ENCODE measurements around the gene LDAH. TPM values are rescaled to one million over a fixed set of nuclear protein-coding genes. Genes with fewer than 3 reads are reported as not detected.

Gene LDAH
- total and polyA plus RNA-seq, 10 of the 15 experiments (the other 5 are each of a cell fraction or from before 2014, with no cell fraction given), result 17.9 to 44.7 (median 30.0) TPM

- WGBS (ENCODE audit: insufficient coverage, insufficient replicate concordance, low lambda C conversion rate, missing lambda C conversion rate), result 79% methylated on average over 9 of the region's 9 CpGs
- Histone ChIP-seq H3K4me2 (ENCODE audit: control insufficient read depth, insufficient read depth) (no peak overlapping the region), H2AFZ (ENCODE audit: control insufficient read depth, low read depth, low read length) (no peak overlapping the region), H3K27ac (ENCODE audit: control insufficient read depth, insufficient read depth) (no peak overlapping the region), H3K27me3 (replicated peaks in 1 of 2; ENCODE audit: control insufficient read depth in 2 of 2, insufficient read depth in 2 of 2, low read length in 1 of 2) (no peaks in the 10 kb centered on the region), H3K4me1 (ENCODE audit: control insufficient read depth, insufficient read depth, low read length) (peaks cover 17% of the 10 kb centered on the region), H3K4me3 (no peak overlapping the region), H3K9ac (ENCODE audit: control insufficient read depth, insufficient read depth, low read length) (no peak overlapping the region), H3K36me3 (ENCODE audit: control insufficient read depth in 2 of 2, insufficient read depth in 2 of 2, low read length in 1 of 2) (no peaks in the 10 kb centered on the region; a peak in 1 of 4 replicates), H3K79me2 (ENCODE audit: control insufficient read depth, insufficient read depth, low read length) (no peaks in the 10 kb centered on the region), H4K20me1 (ENCODE audit: control insufficient read depth, insufficient read depth) (no peaks in the 10 kb centered on the region), H3K9me3 (replicated peaks; ENCODE audit: control insufficient read depth, insufficient read depth, low read length) (no peaks in the 10 kb centered on the region)
- BruUV-seq (replicated peaks), result no TSS peak
- in situ Hi-C loops (cut with MboI), result no loop called here
- POLR2A ChIA-PET, result interaction anchor here (1.2 to 3.3 kb wide), 3 partner anchors 39 to 195 kb away, joined by 4 to 13 read pairs (median 6); no protein-coding TSS in a partner anchor
- CTCF ChIA-PET, result interaction anchor here (0.6 to 7.9 kb wide), 23 partner anchors 9 to 308 kb away, joined by 3 to 119 read pairs (median 3); partner anchors contain the start of genes HS1BP3 and RHOB
- intact Hi-C loops (cut with micrococcal nuclease; ENCODE audit: unreplicated experiment), result loop anchor here (1.0 kb wide), 2 partner anchors 38 to 191 kb away; no protein-coding TSS in a partner anchor
- TF ChIP-seq, protein P1, sequence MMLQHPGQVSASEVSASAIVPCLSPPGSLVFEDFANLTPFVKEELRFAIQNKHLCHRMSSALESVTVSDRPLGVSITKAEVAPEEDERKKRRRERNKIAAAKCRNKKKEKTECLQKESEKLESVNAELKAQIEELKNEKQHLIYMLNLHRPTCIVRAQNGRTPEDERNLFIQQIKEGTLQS (IDR thresholded peaks at IDR 0.05; ENCODE audit: borderline replicate concordance, extremely low read depth, low read depth, low read length), result no peak
- TF ChIP-seq HDAC6 (IDR thresholded peaks at IDR 0.05; ENCODE audit: unreplicated experiment) (no peak), MEF2A (IDR thresholded peaks at IDR 0.05; ENCODE audit: insufficient read depth, low read depth, low read length) (no peak), SMAD5 (IDR thresholded peaks at IDR 0.05; ENCODE audit: low read depth) (no peak), YY1 (IDR thresholded peaks at IDR 0.05; ENCODE audit: low read depth, low read length) (no peak), GATAD2B (conservative IDR thresholded peaks at IDR 0.05; ENCODE audit: low read depth) (no peak), CHD2 (IDR thresholded peaks at IDR 0.05; ENCODE audit: borderline replicate concordance, low read depth, low read length) (no peak), ZBED1 (IDR thresholded peaks at IDR 0.05; ENCODE audit: borderline replicate concordance) (no peak)
- ATAC-seq (no peak), FAIRE-seq (no peak), DNase-seq (ENCODE audit: low read depth, low spot score) (no peak)
- SMC1A ChIA-PET (ENCODE audit: uncharacterized antibody, unreplicated experiment), result interaction anchor here (0.9 to 6.0 kb wide), 19 partner anchors 8 to 222 kb away, joined by 3 to 56 read pairs (median 4); partner anchors contain the start of gene RHOB
- RAD21 ChIA-PET (ENCODE audit: unreplicated experiment), result interaction anchor here (0.9 to 6.3 kb wide), 9 partner anchors 16 to 292 kb away, joined by 3 to 107 read pairs (median 6); partner anchors contain the start of genes HS1BP3 and RHOB
Measured at GRCh38 chr2:20634507-20635112, 188.3 kb downstream of the LDAH start.

Other genes starting within 250 kb of the LDAH start
- gene HS1BP3, start 172.0 kb downstream of the LDAH start, total RNA-seq (2014; rRNA removed), result 5.0 TPM in 2 replicates
- 3.5 and 3.6 TPM in 2 replicates for gene HS1BP3, start 172.0 kb downstream of the LDAH start, total RNA-seq (2014; rRNA removed; fragmentation: Illumina TruSeq; extraction: Trizol)
- gene HS1BP3, start 172.0 kb downstream of the LDAH start, total RNA-seq (2021), result 4.8 and 5.3 TPM in 2 replicates
- gene HS1BP3, start 172.0 kb downstream of the LDAH start, polyA plus RNA-seq (2011; rRNA removed), result 3.5 and 6.2 TPM in 2 replicates
- gene HS1BP3, start 172.0 kb downstream of the LDAH start, polyA plus RNA-seq (2014; fragmentation: Illumina TruSeq; extraction: Trizol), result 3.8 TPM in 2 replicates
- under 1 TPM; 0.47 to 0.57 TPM for gene HS1BP3, start 172.0 kb downstream of the LDAH start, polyA plus RNA-seq (2014; fragmentation: Nextera tagmentation; extraction: Ambion mirVana)
- 5.0 and 5.6 TPM in 2 replicates for gene HS1BP3, start 172.0 kb downstream of the LDAH start, polyA plus RNA-seq (2014; rRNA removed)
- 1 to 10 TPM; 4.3 to 7.2 TPM for gene HS1BP3, start 172.0 kb downstream of the LDAH start, polyA plus RNA-seq (2016; fragmentation: Nextera tagmentation; extraction: Ambion mirVana)
- gene GDF7, start 156.0 kb downstream of the LDAH start, total RNA-seq (2014; rRNA removed), result 0.05 and 0.11 TPM in 2 replicates
- gene GDF7, start 156.0 kb downstream of the LDAH start, total RNA-seq (2014; rRNA removed; fragmentation: Illumina TruSeq; extraction: Trizol), result 0.04 and 0.05 TPM in 2 replicates
- gene GDF7, start 156.0 kb downstream of the LDAH start, total RNA-seq (2021), result 0.05 and 0.08 TPM in 2 replicates
- not detected in 2 replicates for gene GDF7, start 156.0 kb downstream of the LDAH start, polyA plus RNA-seq (2011; rRNA removed)
- gene GDF7, start 156.0 kb downstream of the LDAH start, polyA plus RNA-seq (2014; fragmentation: Illumina TruSeq; extraction: Trizol), result 0.04 and 0.05 TPM in 2 replicates
- under 1 TPM; 0.02 TPM for gene GDF7, start 156.0 kb downstream of the LDAH start, polyA plus RNA-seq (2014; fragmentation: Nextera tagmentation; extraction: Ambion mirVana)
- gene GDF7, start 156.0 kb downstream of the LDAH start, polyA plus RNA-seq (2014; rRNA removed), result 0.04 and 0.06 TPM in 2 replicates
- under 1 TPM; 0.04 to 0.08 TPM for gene GDF7, start 156.0 kb downstream of the LDAH start, polyA plus RNA-seq (2016; fragmentation: Nextera tagmentation; extraction: Ambion mirVana)
- gene APOB, start 221.0 kb upstream of the LDAH start, total RNA-seq (2014; rRNA removed), result not detected in 2 replicates
- gene APOB, start 221.0 kb upstream of the LDAH start, total RNA-seq (2014; rRNA removed; fragmentation: Illumina TruSeq; extraction: Trizol), result not detected in 2 replicates
- gene APOB, start 221.0 kb upstream of the LDAH start, total RNA-seq (2021), result 1.1 and 1.4 TPM in 2 replicates
- gene APOB, start 221.0 kb upstream of the LDAH start, polyA plus RNA-seq (2011; rRNA removed), result not detected in 2 replicates
- gene APOB, start 221.0 kb upstream of the LDAH start, polyA plus RNA-seq (2014; fragmentation: Illumina TruSeq; extraction: Trizol), result not detected in 2 replicates
- not detected for gene APOB, start 221.0 kb upstream of the LDAH start, polyA plus RNA-seq (2014; fragmentation: Nextera tagmentation; extraction: Ambion mirVana)
- not detected in 2 replicates for gene APOB, start 221.0 kb upstream of the LDAH start, polyA plus RNA-seq (2014; rRNA removed)
- gene APOB, start 221.0 kb upstream of the LDAH start, polyA plus RNA-seq (2016; fragmentation: Nextera tagmentation; extraction: Ambion mirVana), result not detected

Data from GM12878 (cell line).